GM12878 (cell line): Measurements from ENCODE around the gene MICAL3. TPM values are rescaled to one million over a fixed set of nuclear protein-coding genes. Genes with fewer than 3 reads are reported as not detected.
A peak's percentile ranks its signal among the peaks of the same experiment; 100 is the strongest.

ENCODE experiments used
- ATF7 ChIP-seq: fragments of 450-650 bp; IDR thresholded peaks from 2 replicates; pipeline ENCODE4 v1.6.1; 2016; ENCODE audit warnings: low read depth, mild to moderate bottlenecking
- CBFB ChIP-seq: IDR thresholded peaks from 2 replicates; pipeline ENCODE4 v1.6.1; 2016; ENCODE audit warnings: antibody characterized with exemption, low read depth
- CHD4 ChIP-seq: fragments of 200-600 bp; sonication (generic); IDR thresholded peaks from 2 replicates; pipeline ENCODE4 v1.6.1; 2016; ENCODE audit warnings: mild to moderate bottlenecking
- CREM ChIP-seq: IDR thresholded peaks from 2 replicates; pipeline ENCODE4 v1.6.1; 2014; ENCODE audit warnings: antibody characterized with exemption, low read depth
- E2F4 ChIP-seq: IDR thresholded peaks from 2 replicates; pipeline ENCODE4 v1.6.1; 2012; ENCODE audit warnings: low read depth, low read length, improper control_type of control experiment
- ETV6 ChIP-seq, 2 experiments: fragments of 450-650 bp in 1 of 2; IDR thresholded peaks in 1 of 2; conservative IDR thresholded peaks in 1 of 2; 2 replicates each; pipeline ENCODE4 v1.6.1; 2014; ENCODE audit warnings: antibody characterized with exemption in 1 of 2, borderline replicate concordance in 1 of 2, low read depth in 1 of 2, mild to moderate bottlenecking in 1 of 2, moderate library complexity in 1 of 2
- FOXM1 ChIP-seq: IDR thresholded peaks from 2 replicates; pipeline ENCODE4 v1.6.1; 2012; ENCODE audit warnings: low read depth, mild to moderate bottlenecking, inconsistent platforms, low read length, moderate library complexity
- HDAC6 ChIP-seq: fragments of 200-600 bp; sonication (generic); IDR thresholded peaks from one replicate; pipeline ENCODE4 v1.8.0; 2017; ENCODE audit warnings: antibody characterized with exemption; ENCODE audit not compliant: unreplicated experiment
- MXI1 ChIP-seq: fragments of 150-350 bp; IDR thresholded peaks from 2 replicates; pipeline ENCODE4 v1.6.1; 2011; ENCODE audit warnings: low read depth, mild to moderate bottlenecking, inconsistent platforms, low read length, improper control_type of control experiment
- MYB ChIP-seq: fragments of 150-350 bp; IDR thresholded peaks from 2 replicates; pipeline ENCODE4 v1.6.1; 2014; ENCODE audit warnings: mild to moderate bottlenecking, low read depth, low read length, borderline replicate concordance
- RAD51 ChIP-seq: fragments of 450-650 bp; IDR thresholded peaks from 2 replicates; pipeline ENCODE4 v1.6.1; 2016; ENCODE audit warnings: moderate library complexity, mild to moderate bottlenecking, inconsistent platforms
- TAF1 ChIP-seq: IDR thresholded peaks from 2 replicates; pipeline ENCODE4 v1.6.1; 2011; ENCODE audit warnings: mild to moderate bottlenecking, low read depth, low read length, borderline replicate concordance
- ZBTB4 ChIP-seq: fragments of 450-650 bp; formaldehyde crosslinking; IDR thresholded peaks from 2 replicates; pipeline ENCODE4 v1.4.0; 2022; ENCODE audit warnings: mild to moderate bottlenecking, moderate library complexity
- polyA plus RNA-seq, 11 experiments: library from polyadenylated mRNA; depleted of rRNA in 4 of 11; unstranded in 6 of 11; stranded (reverse) in 5 of 11; fragments of >200 nt; fragmentation: Nextera tagmentation in 4 of 11; fragmentation: Illumina TruSeq in 1 of 11; extraction: Ambion mirVana in 4 of 11; extraction: Trizol in 1 of 11; gene quantifications; 1 replicate in 1 of 11; 2 replicates in 10 of 11; pipeline versions ENCODE4 v1.2.1 to v1.2.3, GENCODE V29; 2011 to 2016; ENCODE audit warnings: inconsistent platforms in 2 of 11, missing spikeins in 2 of 11, low read depth in 1 of 11
- total RNA-seq, 4 experiments: library from RNA; depleted of rRNA in 3 of 4; stranded (reverse); fragments of >200 nt in 3 of 4; fragmentation: Illumina TruSeq in 1 of 4; extraction: Trizol in 1 of 4; gene quantifications; 2 replicates each; pipeline versions ENCODE4 v1.2.1 to v1.2.3, GENCODE V29; 2013 to 2021
- TF ChIP-seq, protein P1 (sequence below): IDR thresholded peaks from 2 replicates; pipeline ENCODE4 v1.6.1; 2011; ENCODE audit warnings: borderline replicate concordance, low read depth, mild to moderate bottlenecking, moderate library complexity, mixed read lengths, low read length; ENCODE audit not compliant: insufficient read depth; ENCODE audit errors: extremely low read length
- TF ChIP-seq, protein P2 (sequence below), 3 experiments: IDR thresholded peaks in 2 of 3; conservative IDR thresholded peaks in 1 of 3; 2 replicates each; pipeline ENCODE4 v1.5.1; 2011; ENCODE audit warnings: low read depth in 3 of 3, low read length in 3 of 3, mild to moderate bottlenecking in 3 of 3, control low read depth in 2 of 3, moderate library complexity in 2 of 3, inconsistent platforms in 1 of 3, mixed read lengths in 1 of 3; ENCODE audit not compliant: control insufficient read depth in 2 of 3, insufficient read depth in 1 of 3; ENCODE audit errors: extremely low read depth in 1 of 3
- TF ChIP-seq, protein P3 (sequence below): fragments of 450-650 bp; IDR thresholded peaks from 2 replicates; pipeline ENCODE4 v1.6.1; 2017; ENCODE audit warnings: mild to moderate bottlenecking, moderate library complexity
- TF ChIP-seq, protein P4 (sequence below): IDR thresholded peaks from 2 replicates; pipeline ENCODE4 v1.6.1; 2012; ENCODE audit warnings: low read depth, low read length, improper control_type of control experiment

Gene MICAL3
- total and polyA plus RNA-seq, 10 of the 15 experiments (the other 5 are each of a cell fraction or from before 2014, with no cell fraction given), result 2.6 to 92.2 (median 24.0) TPM

GRCh38 chr22:17974703-17975372 is 49.5 kb downstream of the MICAL3 start (continued):
- TF ChIP-seq, protein P1, sequence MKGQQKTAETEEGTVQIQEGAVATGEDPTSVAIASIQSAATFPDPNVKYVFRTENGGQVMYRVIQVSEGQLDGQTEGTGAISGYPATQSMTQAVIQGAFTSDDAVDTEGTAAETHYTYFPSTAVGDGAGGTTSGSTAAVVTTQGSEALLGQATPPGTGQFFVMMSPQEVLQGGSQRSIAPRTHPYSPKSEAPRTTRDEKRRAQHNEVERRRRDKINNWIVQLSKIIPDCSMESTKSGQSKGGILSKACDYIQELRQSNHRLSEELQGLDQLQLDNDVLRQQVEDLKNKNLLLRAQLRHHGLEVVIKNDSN, result no peak
- TF ChIP-seq CHD4 (no peak), TAF1 (peak; percentile 20; the same call in 1 of the 2 replicates), MXI1 (peak; percentile 74; the same call in 1 of the 2 replicates), HDAC6 (no peak), RAD51 (peak; percentile 41), FOXM1 (peak; percentile 84; the same call in 1 of the 2 replicates), ZBTB4 (CRISPR knock-in tag) (no peak), ATF7 (peak; percentile 59), MYB (no peak), E2F4 (no peak), CBFB (peak; percentile 94), ETV6 (conservative IDR thresholded peaks at IDR 0.05 in 1 of 2, IDR thresholded peaks at IDR 0.05 in 1 of 2; ENCODE audit: borderline replicate concordance in 1 of 2, low read depth in 1 of 2) (peak in 1 of 2 experiments; percentile 47; a peak in 1 of 4 replicates), CREM (peak; percentile 65)
- TF ChIP-seq, protein P2, sequence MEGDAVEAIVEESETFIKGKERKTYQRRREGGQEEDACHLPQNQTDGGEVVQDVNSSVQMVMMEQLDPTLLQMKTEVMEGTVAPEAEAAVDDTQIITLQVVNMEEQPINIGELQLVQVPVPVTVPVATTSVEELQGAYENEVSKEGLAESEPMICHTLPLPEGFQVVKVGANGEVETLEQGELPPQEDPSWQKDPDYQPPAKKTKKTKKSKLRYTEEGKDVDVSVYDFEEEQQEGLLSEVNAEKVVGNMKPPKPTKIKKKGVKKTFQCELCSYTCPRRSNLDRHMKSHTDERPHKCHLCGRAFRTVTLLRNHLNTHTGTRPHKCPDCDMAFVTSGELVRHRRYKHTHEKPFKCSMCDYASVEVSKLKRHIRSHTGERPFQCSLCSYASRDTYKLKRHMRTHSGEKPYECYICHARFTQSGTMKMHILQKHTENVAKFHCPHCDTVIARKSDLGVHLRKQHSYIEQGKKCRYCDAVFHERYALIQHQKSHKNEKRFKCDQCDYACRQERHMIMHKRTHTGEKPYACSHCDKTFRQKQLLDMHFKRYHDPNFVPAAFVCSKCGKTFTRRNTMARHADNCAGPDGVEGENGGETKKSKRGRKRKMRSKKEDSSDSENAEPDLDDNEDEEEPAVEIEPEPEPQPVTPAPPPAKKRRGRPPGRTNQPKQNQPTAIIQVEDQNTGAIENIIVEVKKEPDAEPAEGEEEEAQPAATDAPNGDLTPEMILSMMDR (IDR thresholded peaks at IDR 0.05 in 2 of 3, conservative IDR thresholded peaks at IDR 0.05 in 1 of 3; ENCODE audit: control insufficient read depth in 2 of 3, extremely low read depth in 1 of 3, insufficient read depth in 1 of 3, low read depth in 3 of 3, low read length in 3 of 3), result no peak
- TF ChIP-seq, protein P3, sequence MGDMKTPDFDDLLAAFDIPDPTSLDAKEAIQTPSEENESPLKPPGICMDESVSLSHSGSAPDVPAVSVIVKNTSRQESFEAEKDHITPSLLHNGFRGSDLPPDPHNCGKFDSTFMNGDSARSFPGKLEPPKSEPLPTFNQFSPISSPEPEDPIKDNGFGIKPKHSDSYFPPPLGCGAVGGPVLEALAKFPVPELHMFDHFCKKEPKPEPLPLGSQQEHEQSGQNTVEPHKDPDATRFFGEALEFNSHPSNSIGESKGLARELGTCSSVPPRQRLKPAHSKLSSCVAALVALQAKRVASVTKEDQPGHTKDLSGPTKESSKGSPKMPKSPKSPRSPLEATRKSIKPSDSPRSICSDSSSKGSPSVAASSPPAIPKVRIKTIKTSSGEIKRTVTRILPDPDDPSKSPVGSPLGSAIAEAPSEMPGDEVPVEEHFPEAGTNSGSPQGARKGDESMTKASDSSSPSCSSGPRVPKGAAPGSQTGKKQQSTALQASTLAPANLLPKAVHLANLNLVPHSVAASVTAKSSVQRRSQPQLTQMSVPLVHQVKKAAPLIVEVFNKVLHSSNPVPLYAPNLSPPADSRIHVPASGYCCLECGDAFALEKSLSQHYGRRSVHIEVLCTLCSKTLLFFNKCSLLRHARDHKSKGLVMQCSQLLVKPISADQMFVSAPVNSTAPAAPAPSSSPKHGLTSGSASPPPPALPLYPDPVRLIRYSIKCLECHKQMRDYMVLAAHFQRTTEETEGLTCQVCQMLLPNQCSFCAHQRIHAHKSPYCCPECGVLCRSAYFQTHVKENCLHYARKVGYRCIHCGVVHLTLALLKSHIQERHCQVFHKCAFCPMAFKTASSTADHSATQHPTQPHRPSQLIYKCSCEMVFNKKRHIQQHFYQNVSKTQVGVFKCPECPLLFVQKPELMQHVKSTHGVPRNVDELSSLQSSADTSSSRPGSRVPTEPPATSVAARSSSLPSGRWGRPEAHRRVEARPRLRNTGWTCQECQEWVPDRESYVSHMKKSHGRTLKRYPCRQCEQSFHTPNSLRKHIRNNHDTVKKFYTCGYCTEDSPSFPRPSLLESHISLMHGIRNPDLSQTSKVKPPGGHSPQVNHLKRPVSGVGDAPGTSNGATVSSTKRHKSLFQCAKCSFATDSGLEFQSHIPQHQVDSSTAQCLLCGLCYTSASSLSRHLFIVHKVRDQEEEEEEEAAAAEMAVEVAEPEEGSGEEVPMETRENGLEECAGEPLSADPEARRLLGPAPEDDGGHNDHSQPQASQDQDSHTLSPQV, result no peak
- TF ChIP-seq, protein P4, sequence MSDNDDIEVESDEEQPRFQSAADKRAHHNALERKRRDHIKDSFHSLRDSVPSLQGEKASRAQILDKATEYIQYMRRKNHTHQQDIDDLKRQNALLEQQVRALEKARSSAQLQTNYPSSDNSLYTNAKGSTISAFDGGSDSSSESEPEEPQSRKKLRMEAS, result no peak
